Adrenal gland (tissue), 12 donors: ENCODE results near the gene NCOA6. TPM values are rescaled to one million over a fixed set of nuclear protein-coding genes. Genes with fewer than 3 reads are reported as not detected.
"Not testable (repeated sequence)": the region's sequence is repeated elsewhere in the genome, so short reads cannot be mapped to it uniquely, and the experiment has no call there.

Experiments
- DNase-seq, 7 donors: peaks; one replicate each; pipeline ENCODE4 v3.0.0-alpha.2; 2019 to 2020
- H3K27ac ChIP-seq, 5 donors: fragments of 200-600 bp; sonication (generic) in 4 of 5; 1 replicate in 3 of 5; 2 replicates in 2 of 5; pipeline versions ENCODE4 v1.5.1 to v1.8.0; 2016 to 2020; ENCODE audit warnings: mild to moderate bottlenecking in 1 of 5
- H3K27me3 ChIP-seq: fragments of 200-600 bp; 2 replicates; pipeline ENCODE4 v1.8.0; 2021
- H3K36me3 ChIP-seq, 2 donors: fragments of 200-600 bp; replicated peaks in 1 of 2; 1 replicate in 1 of 2; 2 replicates in 1 of 2; pipeline versions ENCODE4 v1.5.1 to v1.8.0; 2018 to 2022
- H3K4me1 ChIP-seq, 2 donors: fragments of 200-600 bp; replicated peaks in 1 of 2; 1 replicate in 1 of 2; 2 replicates in 1 of 2; pipeline versions ENCODE4 v1.5.1 to v1.8.0; 2018 to 2021
- H3K4me3 ChIP-seq, 4 donors: fragments of 200-600 bp; sonication (generic) in 3 of 4; one replicate each; pipeline ENCODE4 v1.5.1; 2016 to 2018
- H3K9me3 ChIP-seq, 3 donors: fragments of 200-600 bp; sonication (generic) in 1 of 3; replicated peaks in 1 of 3; 1 replicate in 2 of 3; 2 replicates in 1 of 3; pipeline versions ENCODE4 v1.5.1 to v1.8.0; 2016 to 2021
- POLR2A ChIP-seq, 2 donors: fragments of 450-650 bp; IDR thresholded peaks; one replicate each; pipeline ENCODE4 v1.6.1; 2017; ENCODE audit warnings: antibody characterized with exemption in 2 of 2, mild to moderate bottlenecking in 2 of 2, moderate library complexity in 1 of 2
- WGBS, 4 donors: extraction: QIAGEN DNeasy Blood & Tissue Kit in 2 of 4; methylation state at CpG; one replicate each; pipeline versions ENCODE4 v1.1.5 to v1.1.7; 2013 to 2017; 5-methylcytosine and 5-hydroxymethylcytosine counted together
- intact Hi-C, 2 donors: fragments of 100-400 bp; cut with DNase I; formaldehyde crosslinking; loops; one replicate each; pipeline versions ENCODE4 v1.14.1 to v1.15.0; 2022 to 2023
- polyA plus RNA-seq, 3 donors: library from polyadenylated mRNA; stranded (reverse); fragments of 200-250 nt in 2 of 3; fragments of 350-450 nt in 1 of 3; fragmentation: Illumina TruSeq in 1 of 3; extraction: RNeasy Lipid Tissue Mini Kit (QIAGEN cat#74804) in 1 of 3; gene quantifications; one replicate each; pipeline ENCODE4 v1.2.3, GENCODE V29; 2013 to 2014
- total RNA-seq, 9 donors: library from RNA; depleted of rRNA in 4 of 9; stranded (reverse); fragments of >200 nt in 4 of 9; fragments of 120-200 nt in 1 of 9; fragmentation: NEBNext Ultra II Directional in 1 of 9; extraction: Animal tissue kit (Norgen Biotek cat#: 25700) in 1 of 9; gene quantifications; one replicate each; pipeline versions ENCODE4 v1.1.0 to v1.2.4, GENCODE V29; 2013 to 2023
- TF ChIP-seq, protein P1 (sequence below), 6 experiments: fragments of 450-650 bp in 4 of 6; fragments of 200-600 bp in 2 of 6; sonication (generic) in 1 of 6; IDR thresholded peaks; 1 replicate in 5 of 6; 2 replicates in 1 of 6; pipeline versions ENCODE4 v1.5.1 to v1.8.0; 2016 to 2021; ENCODE audit warnings: antibody characterized with exemption in 6 of 6, mild to moderate bottlenecking in 2 of 6, moderate library complexity in 1 of 6
- donor health status: healthy with polysubstance abuse.
- donor health status: Bipolar disorder and iron deficiency.
- donor health status: DM: yes; HTN: yes; CAD: no.
- donor health status: DM: no; HTN: no; CAD: no.
- donor health status: DM: no; HTN: no; CAD: no.
- donor health status: DM: yes; HTN: yes; CAD: no.

The NCOA6 gene
- total and polyA plus RNA-seq, 12 donors: 12.2 to 58.2 (median 21.7) TPM

DNA sequence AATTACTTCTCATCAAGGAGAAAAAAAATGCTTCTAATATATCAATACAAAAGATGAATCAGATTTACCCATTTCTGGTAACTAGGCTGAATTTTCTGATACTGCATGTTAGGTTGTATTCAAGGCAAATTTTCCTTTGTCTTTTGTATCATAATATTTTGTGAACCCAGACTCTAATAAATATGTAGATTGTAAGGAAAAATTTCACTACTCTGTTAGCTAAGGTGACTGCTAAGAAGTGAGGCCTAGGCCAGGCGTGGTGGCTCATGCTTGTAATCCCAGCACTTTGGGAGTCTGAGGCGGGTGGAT is 108.6 kb downstream of the NCOA6 start:
- H3K4me3 ChIP-seq: no peak overlapping the region
- WGBS, 4 donors: 91 to 100% (median 100%) methylated on average over 2 of the region's 2 CpGs
- intact Hi-C loops: no loop called here
- no peak overlapping the region for H3K27ac ChIP-seq
- TF ChIP-seq, protein P1, sequence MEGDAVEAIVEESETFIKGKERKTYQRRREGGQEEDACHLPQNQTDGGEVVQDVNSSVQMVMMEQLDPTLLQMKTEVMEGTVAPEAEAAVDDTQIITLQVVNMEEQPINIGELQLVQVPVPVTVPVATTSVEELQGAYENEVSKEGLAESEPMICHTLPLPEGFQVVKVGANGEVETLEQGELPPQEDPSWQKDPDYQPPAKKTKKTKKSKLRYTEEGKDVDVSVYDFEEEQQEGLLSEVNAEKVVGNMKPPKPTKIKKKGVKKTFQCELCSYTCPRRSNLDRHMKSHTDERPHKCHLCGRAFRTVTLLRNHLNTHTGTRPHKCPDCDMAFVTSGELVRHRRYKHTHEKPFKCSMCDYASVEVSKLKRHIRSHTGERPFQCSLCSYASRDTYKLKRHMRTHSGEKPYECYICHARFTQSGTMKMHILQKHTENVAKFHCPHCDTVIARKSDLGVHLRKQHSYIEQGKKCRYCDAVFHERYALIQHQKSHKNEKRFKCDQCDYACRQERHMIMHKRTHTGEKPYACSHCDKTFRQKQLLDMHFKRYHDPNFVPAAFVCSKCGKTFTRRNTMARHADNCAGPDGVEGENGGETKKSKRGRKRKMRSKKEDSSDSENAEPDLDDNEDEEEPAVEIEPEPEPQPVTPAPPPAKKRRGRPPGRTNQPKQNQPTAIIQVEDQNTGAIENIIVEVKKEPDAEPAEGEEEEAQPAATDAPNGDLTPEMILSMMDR (IDR thresholded peaks at IDR 0.05): no peak
- TF ChIP-seq POLR2A (IDR thresholded peaks at IDR 0.05): no peak
- H3K36me3 ChIP-seq: peaks cover 0 to 10% of the 10 kb centered on the region in 2 donors
- no peaks in the 10 kb centered on the region for H3K9me3 ChIP-seq
- DNase-seq: no peak
- H3K4me1 ChIP-seq: peaks cover 14 to 17% of the 10 kb centered on the region in 2 donors
- no peaks in the 10 kb centered on the region for H3K27me3 ChIP-seq

DNA sequence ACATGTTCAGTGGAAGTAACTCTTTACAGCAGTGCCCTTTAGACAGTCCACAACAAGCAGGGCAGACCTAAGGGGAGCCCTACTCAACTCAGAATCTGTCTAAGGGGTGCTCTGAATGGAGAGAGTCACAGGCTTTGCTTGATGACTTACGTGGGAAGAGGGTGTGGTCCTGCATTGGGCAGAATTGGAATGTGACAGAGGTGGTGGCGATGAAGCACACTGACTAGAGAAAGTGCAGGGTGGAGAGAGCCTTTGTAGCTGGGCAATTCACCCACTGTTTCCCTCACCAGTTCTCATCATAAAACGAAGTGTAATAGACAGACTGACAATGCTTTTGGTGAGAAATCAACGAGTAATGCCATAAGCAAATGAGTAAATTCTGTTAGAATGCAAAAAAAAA is 110.1 kb downstream of the NCOA6 start:
- H3K36me3 ChIP-seq: peaks cover 0 to 10% of the 10 kb centered on the region in 2 donors
- no peaks in the 10 kb centered on the region for H3K9me3 ChIP-seq
- no peak overlapping the region for H3K4me3 ChIP-seq
- H3K27ac ChIP-seq: peak overlapping the region in 1 of 5 donors; percentile 35
- 94 to 99% (median 95%) methylated on average over 4 of the region's 4 CpGs for WGBS, 4 donors
- intact Hi-C loops: no loop called here
- no peak for DNase-seq
- H3K27me3 ChIP-seq: no peaks in the 10 kb centered on the region
- H3K4me1 ChIP-seq: peaks cover 14 to 29% of the 10 kb centered on the region in 2 donors
- TF ChIP-seq, protein P1 (IDR thresholded peaks at IDR 0.05): no peak
- TF ChIP-seq POLR2A (IDR thresholded peaks at IDR 0.05): no peak

DNA sequence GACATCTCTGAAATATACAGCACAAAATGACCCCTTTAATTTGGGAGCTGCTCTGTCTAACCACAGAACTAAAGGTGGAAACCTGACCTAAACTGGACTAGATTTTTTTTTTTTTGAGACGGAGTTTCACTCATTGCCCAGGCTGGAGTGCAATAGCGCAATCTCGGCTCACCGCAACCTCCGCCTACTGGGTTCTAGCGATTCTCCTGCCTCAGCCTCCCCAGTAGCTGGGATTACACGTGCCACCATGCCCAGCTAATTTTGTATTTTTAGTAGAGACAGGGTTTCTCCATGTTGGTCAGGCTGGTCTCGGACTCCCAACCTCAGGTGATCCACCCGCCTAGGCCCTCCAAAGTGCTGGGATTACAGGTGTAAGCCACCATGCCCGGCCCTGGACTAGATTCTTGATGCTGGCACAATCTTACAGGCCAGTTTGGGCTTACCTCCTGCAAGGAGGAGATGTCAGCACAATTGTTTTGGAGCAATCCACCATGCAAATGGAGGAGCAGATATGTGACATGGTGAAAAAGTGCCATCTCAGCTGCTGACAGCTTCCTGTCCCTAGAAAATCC is 111.4 kb downstream of the NCOA6 start:
- 91 to 92% (median 92%) methylated on average over 10 of the region's 10 CpGs for WGBS, 4 donors

DNA sequence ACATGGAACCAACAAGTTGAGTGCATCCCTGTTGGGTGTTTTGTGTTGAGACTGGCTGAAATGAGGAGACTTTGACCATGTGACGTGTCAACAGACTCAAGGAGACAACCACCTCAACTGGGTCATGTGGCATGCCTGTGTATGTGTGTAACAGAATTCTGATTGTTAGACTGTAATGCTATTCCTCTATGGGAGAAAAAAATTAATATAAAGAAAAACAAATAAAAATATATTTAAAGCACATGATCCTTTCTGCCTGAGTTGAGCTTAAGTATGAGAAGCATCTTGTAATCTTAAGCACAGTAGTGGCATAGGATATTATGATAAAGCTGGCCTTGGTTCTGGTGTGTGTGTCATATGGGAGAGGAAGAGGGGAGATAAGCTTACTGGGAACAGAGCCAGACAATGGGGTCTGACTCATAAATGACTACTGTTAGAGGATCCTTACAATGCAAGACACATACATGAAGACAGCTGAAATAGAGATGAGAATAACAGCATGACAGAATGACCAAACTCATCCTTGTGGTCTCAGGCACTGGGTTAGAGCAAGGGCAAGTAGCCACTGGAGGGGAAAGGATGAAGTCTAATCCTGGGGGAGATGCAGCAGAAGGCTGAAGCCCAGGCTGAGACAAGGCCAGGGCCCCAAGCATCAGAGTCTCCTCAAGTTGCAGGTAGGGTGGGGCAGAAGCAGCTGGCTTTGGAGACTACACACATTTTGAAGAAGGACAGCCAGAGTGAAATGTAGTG is 112.1 kb downstream of the NCOA6 start:
- intact Hi-C loops: no loop called here
- Histone ChIP-seq H3K4me1 (peaks cover 23 to 38% of the 10 kb centered on the region in 2 donors), H3K9me3 (no peaks in the 10 kb centered on the region), H3K27me3 (no peaks in the 10 kb centered on the region), H3K27ac (peak overlapping the region in 4 of 5 donors; percentile 30 to 84 (median 66)), H3K36me3 (peaks cover 0 to 10% of the 10 kb centered on the region in 2 donors), H3K4me3 (no peak overlapping the region)
- 45 to 68% (median 55%) methylated on average over 1 of the region's 1 CpG for WGBS, 4 donors
- peak; percentile 72 to 91 (median 85) for DNase-seq
- TF ChIP-seq POLR2A (IDR thresholded peaks at IDR 0.05): no peak
- TF ChIP-seq, protein P1 (IDR thresholded peaks at IDR 0.05): no peak

More for the DNA sequence above, 111.4 kb downstream of the NCOA6 start:
- Histone ChIP-seq H3K36me3 (peaks cover 0 to 10% of the 10 kb centered on the region in 2 donors), H3K4me1 (peaks cover 17 to 32% of the 10 kb centered on the region in 2 donors), H3K27ac (peak overlapping the region in 3 of 5 donors; percentile 66 to 70 (median 66))
- intact Hi-C loops, H3K9me3 ChIP-seq, H3K27me3 ChIP-seq, DNase-seq, H3K4me3 ChIP-seq: not testable (repeated sequence)
